ENCODE measurements around the gene PTPRK. TPM values are rescaled to one million over a fixed set of nuclear protein-coding genes. Genes with fewer than 3 reads are reported as not detected.

PTPRK gene
- total and polyA plus RNA-seq, 2 of the 8 experiments (the other 6 are each of a cell fraction or from before 2014, with no cell fraction given) = 11.4 to 47.3 TPM

DNA sequence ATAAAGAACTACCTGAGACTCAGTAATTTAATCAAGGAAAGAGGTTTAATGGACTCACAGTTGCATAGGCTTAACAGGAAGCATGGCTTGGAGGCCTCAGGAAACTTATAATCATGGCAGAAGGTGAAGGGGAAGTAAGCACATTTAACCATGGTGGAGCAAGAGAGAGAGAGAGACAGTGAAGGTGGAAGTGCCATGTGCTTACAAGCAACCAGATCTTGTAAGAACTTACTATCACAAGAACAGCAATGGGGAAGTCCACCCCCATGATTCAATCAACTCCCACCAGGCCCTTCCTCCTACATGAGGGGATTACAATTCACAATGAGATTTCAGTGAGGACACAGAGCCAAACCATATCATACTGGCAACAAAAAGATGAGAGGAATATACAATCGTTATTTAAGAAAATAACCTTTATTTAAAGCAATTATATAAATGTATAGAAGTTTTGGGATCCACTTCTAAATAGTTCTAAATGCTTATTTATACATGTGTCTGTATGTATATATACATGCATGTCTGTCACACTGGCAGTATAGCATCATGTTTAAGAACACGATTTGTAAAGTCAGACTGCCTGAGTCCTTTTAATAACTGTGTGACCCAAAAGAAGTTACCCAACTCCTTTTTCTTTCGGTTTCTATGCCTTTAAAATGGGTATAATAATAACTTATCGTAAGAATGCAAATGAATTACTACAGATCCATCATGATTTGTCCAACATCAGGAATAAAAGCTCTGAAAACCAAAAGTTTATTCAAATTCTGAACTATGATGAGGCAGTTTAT lies 363.9 kb downstream of the PTPRK start:
- H2BK12ac ChIP-seq (ENCODE audit: low read depth, low read length) = no peak overlapping the region
- no peak overlapping the region for H2BK15ac ChIP-seq (ENCODE audit: low read length)
- H4K91ac ChIP-seq (replicated peaks; ENCODE audit: insufficient read length, low read length) = no peak overlapping the region
- H2BK5ac ChIP-seq (ENCODE audit: low read depth, low read length) = no peak overlapping the region
- no peak overlapping the region for H3K4ac ChIP-seq (replicated peaks; ENCODE audit: insufficient read length, low read depth, low read length)
- no peak for FAIRE-seq
- no peaks in the 10 kb centered on the region for H3K9me3 ChIP-seq (ENCODE audit: insufficient read depth in 2 of 2, low read depth in 1 of 2, low read length in 1 of 2)
- H3K36me3 ChIP-seq (ENCODE audit: control insufficient read depth in 2 of 4, insufficient read depth in 4 of 4, low read length in 3 of 4) = no peaks in the 10 kb centered on the region
- H3K14ac ChIP-seq (ENCODE audit: insufficient read length) = no peak overlapping the region
- H2AK5ac ChIP-seq (ENCODE audit: low read depth, low read length) = no peak overlapping the region
- no peak overlapping the region for H3K56ac ChIP-seq (replicated peaks; ENCODE audit: insufficient read length, low read depth, low read length)
- H4K8ac ChIP-seq (ENCODE audit: extremely low read depth, insufficient read depth, low read length) = no peak overlapping the region
- H3K4me1 ChIP-seq (replicated peaks in 1 of 4; ENCODE audit: control insufficient read depth in 3 of 4, insufficient read depth in 4 of 4, low read length in 3 of 4) = no peaks in the 10 kb centered on the region
- no peaks in the 10 kb centered on the region for H3K79me2 ChIP-seq (ENCODE audit: control insufficient read depth in 1 of 2, insufficient read depth in 2 of 2, low read length in 2 of 2)
- no peaks in the 10 kb centered on the region for H3K27me3 ChIP-seq (replicated peaks in 1 of 4; ENCODE audit: control insufficient read depth in 3 of 4, extremely low read depth in 1 of 4, insufficient read depth in 3 of 4, low read length in 3 of 4)
- ChIA-PET CTCF (ENCODE audit: partially characterized antibody) (interaction anchor here (0.7 kb wide), 1 partner anchor 13 kb away, joined by 3 read pairs; no protein-coding TSS in a partner anchor), POLR2A (ENCODE audit: partially characterized antibody) (no interaction called here)
- H3K18ac ChIP-seq (ENCODE audit: extremely low read depth, low read length) = no peak overlapping the region
- no peak overlapping the region for H3K9ac ChIP-seq (replicated peaks in 1 of 4; ENCODE audit: extremely low read depth in 1 of 4, low read depth in 3 of 4, low read length in 3 of 4)
- H2AFZ ChIP-seq (ENCODE audit: low read length) = no peak overlapping the region
- H2BK120ac ChIP-seq (replicated peaks; ENCODE audit: low read depth, low read length) = no peak overlapping the region
- no peak overlapping the region for H3K23ac ChIP-seq (ENCODE audit: insufficient read length)
- no peaks in the 10 kb centered on the region for H3K23me2 ChIP-seq (ENCODE audit: low read depth, low read length)
- 92% methylated on average over 4 of the region's 4 CpGs; no CpG with 5 or more reads in 1 of the 2 experiments for whole genome bisulfite sequencing, 2 experiments (ENCODE audit: extremely low coverage in 1 of 2, insufficient coverage in 1 of 2, insufficient read length in 1 of 2, insufficient replicate concordance in 2 of 2, low coverage in 1 of 2, low lambda C conversion rate in 2 of 2, missing lambda C conversion rate in 1 of 2)
- H3K27ac ChIP-seq (ENCODE audit: low read depth, low read length) = no peak overlapping the region
- H3K4me3 ChIP-seq (ENCODE audit: extremely low read depth in 1 of 4, insufficient read depth in 2 of 4, low read depth in 3 of 4, low read length in 4 of 4) = no peak overlapping the region
- H4K20me1 ChIP-seq (replicated peaks in 1 of 2; ENCODE audit: control insufficient read depth in 1 of 2, insufficient read depth in 2 of 2, low read length in 2 of 2) = no peaks in the 10 kb centered on the region
- H3K79me1 ChIP-seq (ENCODE audit: low read depth, low read length) = no peaks in the 10 kb centered on the region
- H2BK20ac ChIP-seq (ENCODE audit: low read length) = no peak overlapping the region
- no peak overlapping the region for H4K5ac ChIP-seq (ENCODE audit: insufficient read length, low read depth, low read length)
- no peak overlapping the region for H3K4me2 ChIP-seq (ENCODE audit: insufficient read depth in 1 of 2, low read depth in 2 of 2, low read length in 2 of 2)
- DNase-seq (ENCODE audit: low read depth in 1 of 2, low spot score in 2 of 2) = no peak
- TF ChIP-seq GTF2F1 (IDR thresholded peaks at IDR 0.05; ENCODE audit: borderline replicate concordance, low read depth, low read length) (no peak), USF2 (IDR thresholded peaks at IDR 0.05; ENCODE audit: low read length) (no peak), SUZ12 (IDR thresholded peaks at IDR 0.05; ENCODE audit: low read length) (no peak), SP2 (IDR thresholded peaks at IDR 0.05; ENCODE audit: low read length) (no peak), TAF1 (IDR thresholded peaks at IDR 0.05; ENCODE audit: low read depth, low read length) (no peak), RBBP5 (IDR thresholded peaks at IDR 0.05; ENCODE audit: borderline replicate concordance, low read depth, low read length) (no peak), CBX5 (IDR thresholded peaks at IDR 0.05; ENCODE audit: low read depth, low read length) (no peak), SRF (IDR thresholded peaks at IDR 0.05; ENCODE audit: low read depth, low read length) (no peak)
